ENCODE measurements around the gene FGF8. TPM values are rescaled to one million over a fixed set of nuclear protein-coding genes. Genes with fewer than 3 reads are reported as not detected.

Gene FGF8
- total and polyA plus RNA-seq, 4 donors: 0.42 TPM; not detected in 3

DNA sequence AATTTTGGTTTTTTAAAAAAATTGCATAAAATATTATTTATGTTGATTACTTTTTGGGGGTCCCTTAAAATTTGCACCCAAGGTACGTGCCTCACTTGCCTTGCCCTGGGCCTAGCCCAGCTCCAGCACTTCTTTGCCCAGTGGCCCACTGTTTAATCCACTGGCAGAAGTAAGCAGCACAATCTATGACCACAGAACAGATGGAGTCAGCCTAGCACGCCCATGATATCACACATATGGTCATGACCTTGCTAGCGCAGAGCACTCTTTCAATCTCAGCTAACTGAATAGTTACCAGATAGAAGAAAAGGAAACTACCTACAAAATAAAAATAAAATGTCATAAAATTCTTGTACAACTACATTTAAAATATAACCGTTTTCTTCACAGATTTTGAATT, 36.7 kb upstream of the FGF8 start:
- Histone ChIP-seq H3K27ac (ENCODE audit: low read depth in 1 of 2, low read length in 2 of 2) (no peak overlapping the region), H3K36me3 (ENCODE audit: control insufficient read depth in 4 of 4, insufficient read depth in 3 of 4, low read depth in 1 of 4, low read length in 3 of 4) (peaks cover 2 to 25% (median 15%) of the 10 kb centered on the region in 4 donors), H3K9ac (ENCODE audit: low read depth in 1 of 2, low read length in 2 of 2) (no peak overlapping the region), H3K9me3 (ENCODE audit: control insufficient read depth in 4 of 4, low read length in 3 of 4) (no peaks in the 10 kb centered on the region), H3K4me3 (ENCODE audit: low read depth in 1 of 3, low read length in 3 of 3) (no peak overlapping the region), H3K4me1 (ENCODE audit: control insufficient read depth in 4 of 4, insufficient read depth in 4 of 4, low read length in 3 of 4) (peaks cover 8 to 30% (median 17%) of the 10 kb centered on the region in 4 donors), H3K27me3 (ENCODE audit: control insufficient read depth in 4 of 4, insufficient read depth in 4 of 4, low read length in 3 of 4) (no peaks in the 10 kb centered on the region)
- 89% methylated on average over 4 of the region's 4 CpGs for WGBS
- TF ChIP-seq, protein P1, sequence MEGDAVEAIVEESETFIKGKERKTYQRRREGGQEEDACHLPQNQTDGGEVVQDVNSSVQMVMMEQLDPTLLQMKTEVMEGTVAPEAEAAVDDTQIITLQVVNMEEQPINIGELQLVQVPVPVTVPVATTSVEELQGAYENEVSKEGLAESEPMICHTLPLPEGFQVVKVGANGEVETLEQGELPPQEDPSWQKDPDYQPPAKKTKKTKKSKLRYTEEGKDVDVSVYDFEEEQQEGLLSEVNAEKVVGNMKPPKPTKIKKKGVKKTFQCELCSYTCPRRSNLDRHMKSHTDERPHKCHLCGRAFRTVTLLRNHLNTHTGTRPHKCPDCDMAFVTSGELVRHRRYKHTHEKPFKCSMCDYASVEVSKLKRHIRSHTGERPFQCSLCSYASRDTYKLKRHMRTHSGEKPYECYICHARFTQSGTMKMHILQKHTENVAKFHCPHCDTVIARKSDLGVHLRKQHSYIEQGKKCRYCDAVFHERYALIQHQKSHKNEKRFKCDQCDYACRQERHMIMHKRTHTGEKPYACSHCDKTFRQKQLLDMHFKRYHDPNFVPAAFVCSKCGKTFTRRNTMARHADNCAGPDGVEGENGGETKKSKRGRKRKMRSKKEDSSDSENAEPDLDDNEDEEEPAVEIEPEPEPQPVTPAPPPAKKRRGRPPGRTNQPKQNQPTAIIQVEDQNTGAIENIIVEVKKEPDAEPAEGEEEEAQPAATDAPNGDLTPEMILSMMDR (IDR thresholded peaks at IDR 0.05; ENCODE audit: low read depth, low read length, missing input control): no peak
- no peak for TF ChIP-seq FOXA2 (IDR thresholded peaks at IDR 0.05)
- TF ChIP-seq, protein P2, sequence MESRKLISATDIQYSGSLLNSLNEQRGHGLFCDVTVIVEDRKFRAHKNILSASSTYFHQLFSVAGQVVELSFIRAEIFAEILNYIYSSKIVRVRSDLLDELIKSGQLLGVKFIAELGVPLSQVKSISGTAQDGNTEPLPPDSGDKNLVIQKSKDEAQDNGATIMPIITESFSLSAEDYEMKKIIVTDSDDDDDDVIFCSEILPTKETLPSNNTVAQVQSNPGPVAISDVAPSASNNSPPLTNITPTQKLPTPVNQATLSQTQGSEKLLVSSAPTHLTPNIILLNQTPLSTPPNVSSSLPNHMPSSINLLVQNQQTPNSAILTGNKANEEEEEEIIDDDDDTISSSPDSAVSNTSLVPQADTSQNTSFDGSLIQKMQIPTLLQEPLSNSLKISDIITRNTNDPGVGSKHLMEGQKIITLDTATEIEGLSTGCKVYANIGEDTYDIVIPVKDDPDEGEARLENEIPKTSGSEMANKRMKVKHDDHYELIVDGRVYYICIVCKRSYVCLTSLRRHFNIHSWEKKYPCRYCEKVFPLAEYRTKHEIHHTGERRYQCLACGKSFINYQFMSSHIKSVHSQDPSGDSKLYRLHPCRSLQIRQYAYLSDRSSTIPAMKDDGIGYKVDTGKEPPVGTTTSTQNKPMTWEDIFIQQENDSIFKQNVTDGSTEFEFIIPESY (IDR thresholded peaks at IDR 0.05): no peak
- TF ChIP-seq SP1 (IDR thresholded peaks at IDR 0.05): no peak
- no peak for TF ChIP-seq HNF4G (IDR thresholded peaks at IDR 0.05)
- no peak for TF ChIP-seq NR2F2 (IDR thresholded peaks at IDR 0.05)
- no peak for TF ChIP-seq HNF4A (conservative IDR thresholded peaks at IDR 0.05)
- TF ChIP-seq, protein P3, sequence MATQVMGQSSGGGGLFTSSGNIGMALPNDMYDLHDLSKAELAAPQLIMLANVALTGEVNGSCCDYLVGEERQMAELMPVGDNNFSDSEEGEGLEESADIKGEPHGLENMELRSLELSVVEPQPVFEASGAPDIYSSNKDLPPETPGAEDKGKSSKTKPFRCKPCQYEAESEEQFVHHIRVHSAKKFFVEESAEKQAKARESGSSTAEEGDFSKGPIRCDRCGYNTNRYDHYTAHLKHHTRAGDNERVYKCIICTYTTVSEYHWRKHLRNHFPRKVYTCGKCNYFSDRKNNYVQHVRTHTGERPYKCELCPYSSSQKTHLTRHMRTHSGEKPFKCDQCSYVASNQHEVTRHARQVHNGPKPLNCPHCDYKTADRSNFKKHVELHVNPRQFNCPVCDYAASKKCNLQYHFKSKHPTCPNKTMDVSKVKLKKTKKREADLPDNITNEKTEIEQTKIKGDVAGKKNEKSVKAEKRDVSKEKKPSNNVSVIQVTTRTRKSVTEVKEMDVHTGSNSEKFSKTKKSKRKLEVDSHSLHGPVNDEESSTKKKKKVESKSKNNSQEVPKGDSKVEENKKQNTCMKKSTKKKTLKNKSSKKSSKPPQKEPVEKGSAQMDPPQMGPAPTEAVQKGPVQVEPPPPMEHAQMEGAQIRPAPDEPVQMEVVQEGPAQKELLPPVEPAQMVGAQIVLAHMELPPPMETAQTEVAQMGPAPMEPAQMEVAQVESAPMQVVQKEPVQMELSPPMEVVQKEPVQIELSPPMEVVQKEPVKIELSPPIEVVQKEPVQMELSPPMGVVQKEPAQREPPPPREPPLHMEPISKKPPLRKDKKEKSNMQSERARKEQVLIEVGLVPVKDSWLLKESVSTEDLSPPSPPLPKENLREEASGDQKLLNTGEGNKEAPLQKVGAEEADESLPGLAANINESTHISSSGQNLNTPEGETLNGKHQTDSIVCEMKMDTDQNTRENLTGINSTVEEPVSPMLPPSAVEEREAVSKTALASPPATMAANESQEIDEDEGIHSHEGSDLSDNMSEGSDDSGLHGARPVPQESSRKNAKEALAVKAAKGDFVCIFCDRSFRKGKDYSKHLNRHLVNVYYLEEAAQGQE (IDR thresholded peaks at IDR 0.05): no peak
- no peak for TF ChIP-seq TAF1 (conservative IDR thresholded peaks at IDR 0.05)
- TF ChIP-seq, protein P4, sequence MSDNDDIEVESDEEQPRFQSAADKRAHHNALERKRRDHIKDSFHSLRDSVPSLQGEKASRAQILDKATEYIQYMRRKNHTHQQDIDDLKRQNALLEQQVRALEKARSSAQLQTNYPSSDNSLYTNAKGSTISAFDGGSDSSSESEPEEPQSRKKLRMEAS (IDR thresholded peaks at IDR 0.05): no peak
- no peak for TF ChIP-seq EGR1 (IDR thresholded peaks at IDR 0.05; ENCODE audit: low read depth in 2 of 2)
- TF ChIP-seq RXRA (IDR thresholded peaks at IDR 0.05): no peak
- TF ChIP-seq GABPA (IDR thresholded peaks at IDR 0.05 in 1 of 2, conservative IDR thresholded peaks at IDR 0.05 in 1 of 2): no peak
- no peak for TF ChIP-seq YY1 (IDR thresholded peaks at IDR 0.05)
- TF ChIP-seq, protein P5, sequence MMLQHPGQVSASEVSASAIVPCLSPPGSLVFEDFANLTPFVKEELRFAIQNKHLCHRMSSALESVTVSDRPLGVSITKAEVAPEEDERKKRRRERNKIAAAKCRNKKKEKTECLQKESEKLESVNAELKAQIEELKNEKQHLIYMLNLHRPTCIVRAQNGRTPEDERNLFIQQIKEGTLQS (IDR thresholded peaks at IDR 0.05): no peak
- no peak for TF ChIP-seq RAD21 (IDR thresholded peaks at IDR 0.05)
- no peak for TF ChIP-seq FOXA1 (IDR thresholded peaks at IDR 0.05)
- TF ChIP-seq JUND (IDR thresholded peaks at IDR 0.05): no peak
- no peak for DNase-seq (ENCODE audit: low spot score)

Data from liver (tissue), 9 donors.